Stimulated activated CD4-positive, alpha-beta T cell treated with anti-CD3 and anti-CD28 coated beads, Interleukin-1b, Interleukin-23, amount 100 ng/mL, for 48 hours (primary cell): ENCODE measurements around the gene FUBP3.

ENCODE experiments used
- DNase-seq: peaks from one replicate; pipeline ENCODE4 v3.0.0-alpha.2; 2020

Gene FUBP3, protein sequence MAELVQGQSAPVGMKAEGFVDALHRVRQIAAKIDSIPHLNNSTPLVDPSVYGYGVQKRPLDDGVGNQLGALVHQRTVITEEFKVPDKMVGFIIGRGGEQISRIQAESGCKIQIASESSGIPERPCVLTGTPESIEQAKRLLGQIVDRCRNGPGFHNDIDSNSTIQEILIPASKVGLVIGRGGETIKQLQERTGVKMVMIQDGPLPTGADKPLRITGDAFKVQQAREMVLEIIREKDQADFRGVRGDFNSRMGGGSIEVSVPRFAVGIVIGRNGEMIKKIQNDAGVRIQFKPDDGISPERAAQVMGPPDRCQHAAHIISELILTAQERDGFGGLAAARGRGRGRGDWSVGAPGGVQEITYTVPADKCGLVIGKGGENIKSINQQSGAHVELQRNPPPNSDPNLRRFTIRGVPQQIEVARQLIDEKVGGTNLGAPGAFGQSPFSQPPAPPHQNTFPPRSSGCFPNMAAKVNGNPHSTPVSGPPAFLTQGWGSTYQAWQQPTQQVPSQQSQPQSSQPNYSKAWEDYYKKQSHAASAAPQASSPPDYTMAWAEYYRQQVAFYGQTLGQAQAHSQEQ

GRCh38 chr9:130578865-130579737 lies at the start of gene FUBP3:
Gene FUBP3 (plus strand): TSS chr9:130579577. CDS start chr9:130579681, 104 bp downstream.
- peak; percentile 93 for DNase-seq

DNA sequence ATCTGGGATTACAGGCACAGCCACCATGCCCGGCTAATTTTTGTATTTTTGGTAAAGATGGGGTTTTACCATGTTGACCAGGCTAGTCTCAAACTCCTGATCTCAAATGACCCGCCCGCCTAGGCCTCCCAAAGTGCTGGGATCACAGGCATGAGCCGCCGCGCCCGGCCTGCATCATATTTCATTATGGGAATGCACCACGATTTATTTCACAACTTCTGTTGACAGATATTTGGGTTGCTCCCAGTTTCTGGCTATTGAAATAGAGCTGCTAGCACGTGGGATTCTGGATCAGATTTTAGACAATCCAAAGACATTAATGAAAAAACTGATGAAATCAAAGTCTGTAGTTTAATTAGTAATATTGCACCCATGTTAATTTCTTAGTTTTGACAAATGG lies 48.4 kb upstream of the FUBP3 start:
- DNase-seq: no peak

GRCh38 chr9:130531670-130532069 lies 47.7 kb upstream of the FUBP3 start:
- no peak for DNase-seq

GRCh38 chr9:130532426-130533080 lies 46.8 kb upstream of the FUBP3 start:
- DNase-seq: no peak

- DNase-seq: no peak
Measured at GRCh38 chr9:130535818-130536521, 43.4 kb upstream of the FUBP3 start.

- DNase-seq: no peak
Measured at GRCh38 chr9:130536701-130537107, 42.7 kb upstream of the FUBP3 start.

GRCh38 chr9:130537346-130538050 lies 41.9 kb upstream of the FUBP3 start:
- DNase-seq: no peak

- DNase-seq: no peak
Measured at GRCh38 chr9:130539420-130540223, 39.8 kb upstream of the FUBP3 start.

- no peak for DNase-seq
Measured at GRCh38 chr9:130541533-130541932, 37.8 kb upstream of the FUBP3 start.

DNA sequence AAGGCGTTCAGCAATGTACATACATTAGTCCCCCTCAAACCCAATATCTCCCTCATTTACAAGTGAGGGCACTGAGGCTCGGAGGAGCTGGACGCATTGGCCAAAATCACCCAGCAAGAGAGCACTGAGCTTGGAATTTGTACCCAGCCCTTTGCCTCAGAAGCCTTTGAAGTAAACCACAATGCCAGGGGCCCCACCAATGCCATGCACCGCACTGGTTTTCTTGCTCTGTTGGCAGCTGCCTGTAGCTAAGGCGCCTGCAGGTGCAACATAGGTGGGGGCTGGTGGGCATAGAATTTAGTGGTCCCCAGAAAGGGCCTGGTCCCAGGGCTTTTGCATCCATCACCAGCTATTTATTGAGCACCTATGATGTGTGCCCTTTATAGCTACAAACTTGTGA lies 37.3 kb upstream of the FUBP3 start:
- no peak for DNase-seq

- DNase-seq: no peak
Measured at GRCh38 chr9:130542457-130543228, 36.7 kb upstream of the FUBP3 start.

DNA sequence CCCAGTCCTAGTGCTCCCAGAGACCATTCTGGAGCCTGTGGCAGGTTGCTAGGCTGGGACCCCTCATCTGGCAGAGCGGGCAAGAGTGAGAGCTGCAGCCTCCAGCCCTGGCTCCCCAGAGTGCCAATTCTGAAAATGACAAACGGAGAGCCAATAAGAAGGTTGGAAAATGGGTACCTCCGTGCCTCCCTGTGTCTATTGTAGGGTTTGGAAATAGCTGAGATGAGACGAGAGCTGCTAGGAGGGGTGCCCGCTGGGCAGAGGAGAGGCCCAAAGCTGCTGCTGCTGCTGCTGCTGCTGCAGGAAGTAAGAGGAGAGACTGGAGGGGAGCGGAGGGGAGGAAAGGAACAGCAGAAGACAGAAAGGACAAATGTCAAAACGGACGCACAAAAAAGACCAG lies 36.0 kb upstream of the FUBP3 start:
- no peak for DNase-seq

GRCh38 chr9:130543859-130544258 lies 35.5 kb upstream of the FUBP3 start:
- DNase-seq: no peak

- no peak for DNase-seq
Measured at GRCh38 chr9:130544364-130544763, 35.0 kb upstream of the FUBP3 start.

DNA sequence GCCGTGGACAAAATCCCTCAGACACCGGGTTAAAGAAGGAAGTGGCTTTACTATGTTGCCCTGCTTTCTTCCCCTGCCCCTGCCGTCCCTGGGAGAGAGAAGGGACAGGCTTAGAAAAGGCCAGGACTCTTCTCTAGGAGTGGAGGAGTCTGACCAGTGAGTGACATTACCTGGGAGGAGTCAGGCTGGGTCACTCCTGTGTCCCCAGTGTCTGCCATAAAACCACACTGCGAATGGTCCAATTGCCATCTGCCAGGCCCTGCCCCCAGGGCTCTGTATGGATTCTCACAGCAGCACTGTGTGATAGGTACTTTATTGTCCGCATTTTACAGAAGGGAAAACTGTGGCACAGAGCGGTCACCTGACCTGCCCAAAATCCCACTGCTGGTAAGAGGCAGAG lies 31.3 kb upstream of the FUBP3 start:
- no peak for DNase-seq

DNA sequence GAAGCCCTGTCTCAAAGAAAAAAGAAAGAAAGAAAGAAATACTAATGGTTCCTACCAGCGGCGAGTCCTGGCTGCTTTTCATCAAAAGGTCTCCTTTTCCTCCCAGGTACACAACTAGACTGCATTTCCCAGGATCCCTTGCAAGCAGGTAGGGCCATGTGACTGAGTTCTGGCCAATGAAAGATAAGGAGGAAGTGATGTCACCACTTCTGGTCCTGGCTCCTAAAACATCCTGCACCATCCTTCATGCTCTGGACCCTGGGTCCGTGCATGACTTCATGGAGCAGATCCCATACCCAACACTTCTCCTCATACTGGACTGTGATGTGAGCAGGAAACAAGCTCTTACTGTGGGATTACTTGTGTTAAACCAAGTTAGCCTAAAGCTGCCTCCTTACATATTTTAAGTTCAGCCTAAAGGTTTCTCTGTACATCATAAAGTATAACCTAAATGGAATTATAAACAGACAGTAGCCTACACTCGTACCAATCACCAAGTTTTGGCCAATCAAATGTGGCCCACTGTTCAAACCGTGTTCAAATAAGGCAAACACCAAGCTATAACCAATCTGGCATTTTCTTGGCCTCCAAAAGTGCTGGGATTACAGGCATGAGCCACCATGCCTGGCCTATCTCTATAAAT lies 30.2 kb upstream of the FUBP3 start:
- DNase-seq: no peak

DNA sequence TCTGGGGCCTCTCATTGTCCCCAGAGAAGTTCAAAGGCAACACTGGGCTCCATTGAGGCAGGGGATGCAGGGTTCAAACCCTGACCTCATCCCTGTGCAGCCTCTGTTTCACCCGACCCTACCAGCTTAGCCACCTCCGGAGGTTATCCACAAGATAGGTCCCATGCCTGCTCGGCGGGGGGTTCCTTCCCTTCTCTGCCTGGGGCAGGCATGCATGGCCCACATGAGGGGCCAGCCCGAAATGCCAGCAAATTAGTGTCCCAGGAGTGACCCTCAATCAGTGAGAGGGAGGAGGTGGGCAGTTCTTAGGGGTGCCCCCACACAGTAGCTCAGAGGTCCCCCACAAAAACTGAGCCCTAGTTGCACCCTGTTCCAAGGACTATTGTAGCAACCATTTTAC lies 24.8 kb upstream of the FUBP3 start:
- DNase-seq: no peak

DNA sequence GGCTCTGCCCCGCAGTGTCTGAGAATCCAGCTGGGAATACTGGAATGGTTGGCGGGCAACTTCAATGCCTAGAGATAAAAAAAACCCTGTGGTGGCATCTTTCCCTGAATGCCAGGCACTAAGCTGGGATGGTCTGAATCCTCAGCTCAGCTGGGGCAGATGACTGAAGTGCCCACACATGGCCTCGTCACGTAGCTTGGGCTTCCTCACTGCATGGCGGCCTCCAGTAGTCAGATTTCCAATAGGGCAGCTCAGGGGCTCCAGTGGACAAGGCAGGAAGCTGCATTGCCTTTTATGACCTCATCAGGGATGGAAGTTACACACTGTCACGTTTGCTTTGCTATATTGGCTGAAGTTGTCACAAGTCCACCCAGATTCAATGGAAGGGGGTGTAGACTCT lies 24.3 kb upstream of the FUBP3 start:
- no peak for DNase-seq

DNA sequence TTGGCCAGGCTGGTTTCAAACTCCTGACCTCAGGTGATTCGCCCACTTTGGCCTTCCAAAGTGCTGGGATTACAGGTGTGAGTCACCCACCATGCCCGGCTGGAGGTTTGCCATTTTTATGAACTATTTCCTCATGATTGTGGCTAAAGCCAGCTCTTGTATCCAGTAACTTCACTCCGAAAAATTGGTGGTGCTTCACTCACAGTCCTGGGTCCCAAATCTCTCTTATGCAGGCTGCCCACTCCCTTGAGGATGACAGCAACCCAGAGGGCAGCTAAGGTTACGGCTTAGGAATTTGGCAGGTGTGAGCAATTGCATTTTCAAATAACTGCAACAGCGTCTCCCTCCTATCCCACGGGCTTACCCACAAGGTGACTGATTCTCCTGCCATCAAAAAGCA lies 23.4 kb upstream of the FUBP3 start:
- no peak for DNase-seq
